Hepatocyte (in vitro differentiated cells): Measurements from ENCODE around the gene KIF17.

Experiments
- EZH2phosphoT487 ChIP-seq: fragments of 200-600 bp; sonication (generic); IDR thresholded peaks from one replicate; pipeline ENCODE4 v1.6.1; 2018; ENCODE audit warnings: antibody characterized with exemption, mild to moderate bottlenecking, low read depth, moderate library complexity; ENCODE audit not compliant: unreplicated experiment, severe bottlenecking
- TF ChIP-seq, protein P1 (sequence below): fragments of 200-600 bp; sonication (generic); IDR thresholded peaks from 2 replicates; pipeline ENCODE4 v1.5.1; 2016; ENCODE audit warnings: antibody characterized with exemption, mild to moderate bottlenecking; ENCODE audit not compliant: poor library complexity

DNA sequence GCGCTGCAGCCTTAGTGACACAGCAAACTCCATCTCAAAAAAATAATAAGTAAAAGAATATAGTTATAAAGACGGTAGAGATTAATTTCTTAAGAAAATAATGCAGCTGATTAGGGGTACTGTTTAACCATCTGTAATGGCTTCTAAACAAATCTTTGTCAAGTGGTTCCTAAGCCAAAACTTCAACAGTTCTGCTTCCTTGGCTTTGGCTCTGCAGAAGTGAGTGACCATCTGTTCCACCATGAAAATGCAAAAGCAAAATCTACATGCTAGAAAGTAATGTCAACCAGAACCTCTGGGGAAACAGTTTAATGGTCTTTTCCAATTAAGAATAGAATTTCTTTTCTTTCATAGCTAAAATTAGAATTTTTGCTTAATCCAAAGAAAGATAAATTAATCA lies 23.0 kb upstream of the KIF17 start:
- TF ChIP-seq, protein P1, sequence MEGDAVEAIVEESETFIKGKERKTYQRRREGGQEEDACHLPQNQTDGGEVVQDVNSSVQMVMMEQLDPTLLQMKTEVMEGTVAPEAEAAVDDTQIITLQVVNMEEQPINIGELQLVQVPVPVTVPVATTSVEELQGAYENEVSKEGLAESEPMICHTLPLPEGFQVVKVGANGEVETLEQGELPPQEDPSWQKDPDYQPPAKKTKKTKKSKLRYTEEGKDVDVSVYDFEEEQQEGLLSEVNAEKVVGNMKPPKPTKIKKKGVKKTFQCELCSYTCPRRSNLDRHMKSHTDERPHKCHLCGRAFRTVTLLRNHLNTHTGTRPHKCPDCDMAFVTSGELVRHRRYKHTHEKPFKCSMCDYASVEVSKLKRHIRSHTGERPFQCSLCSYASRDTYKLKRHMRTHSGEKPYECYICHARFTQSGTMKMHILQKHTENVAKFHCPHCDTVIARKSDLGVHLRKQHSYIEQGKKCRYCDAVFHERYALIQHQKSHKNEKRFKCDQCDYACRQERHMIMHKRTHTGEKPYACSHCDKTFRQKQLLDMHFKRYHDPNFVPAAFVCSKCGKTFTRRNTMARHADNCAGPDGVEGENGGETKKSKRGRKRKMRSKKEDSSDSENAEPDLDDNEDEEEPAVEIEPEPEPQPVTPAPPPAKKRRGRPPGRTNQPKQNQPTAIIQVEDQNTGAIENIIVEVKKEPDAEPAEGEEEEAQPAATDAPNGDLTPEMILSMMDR: no peak
- no peak for TF ChIP-seq EZH2phosphoT487
